Breast epithelium (tissue), 3 donors: ENCODE results near the gene TSSK3.

Experiments used
- CTCF ChIP-seq, 3 donors: fragments of 450-650 bp; IDR thresholded peaks; one replicate each; pipeline ENCODE4 v1.5.1; 2016 to 2017; ENCODE audit warnings: antibody characterized with exemption in 3 of 3, mild to moderate bottlenecking in 3 of 3, moderate library complexity in 3 of 3
- POLR2A ChIP-seq: fragments of 450-650 bp; IDR thresholded peaks from one replicate; pipeline ENCODE4 v1.6.1; 2016; ENCODE audit warnings: antibody characterized with exemption, mild to moderate bottlenecking, moderate library complexity

DNA sequence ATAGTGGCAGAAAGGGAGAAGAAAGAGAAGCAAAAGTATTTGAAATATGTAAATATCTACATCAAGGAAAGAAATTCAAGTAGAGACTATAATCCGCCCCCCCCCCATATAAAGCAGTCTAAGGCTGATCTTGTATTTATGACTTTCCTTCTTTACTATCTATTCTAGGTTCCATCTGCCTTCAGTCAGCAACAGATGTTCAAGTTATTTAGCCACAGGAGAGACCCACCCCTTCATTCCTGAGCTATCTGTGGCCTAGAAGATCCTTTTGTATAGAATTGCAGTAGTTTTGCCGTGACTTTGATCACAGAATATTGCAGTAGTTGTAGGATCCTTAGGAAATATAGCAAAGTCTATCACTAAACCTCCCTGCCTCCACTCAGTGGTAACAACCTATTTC, 42.6 kb downstream of the TSSK3 start:
- TF ChIP-seq POLR2A (no peak), CTCF (IDR thresholded peaks at IDR 0.05) (no peak)
